Iris pigment epithelial cell (primary cell): ENCODE results near the gene CXCL16.
A peak's percentile ranks its signal among the peaks of the same experiment; 100 is the strongest.

Source experiments
- DNase-seq: peaks from one replicate; pipeline ENCODE4 v3.0.0-alpha.2; 2011; ENCODE audit warnings: low read depth

CXCL16 gene

GRCh38 chr17:4750606-4751005, 10.9 kb upstream of the CXCL16 start:
- no peak for DNase-seq

GRCh38 chr17:4748686-4749085, 9.0 kb upstream of the CXCL16 start:
- DNase-seq: no peak

DNA sequence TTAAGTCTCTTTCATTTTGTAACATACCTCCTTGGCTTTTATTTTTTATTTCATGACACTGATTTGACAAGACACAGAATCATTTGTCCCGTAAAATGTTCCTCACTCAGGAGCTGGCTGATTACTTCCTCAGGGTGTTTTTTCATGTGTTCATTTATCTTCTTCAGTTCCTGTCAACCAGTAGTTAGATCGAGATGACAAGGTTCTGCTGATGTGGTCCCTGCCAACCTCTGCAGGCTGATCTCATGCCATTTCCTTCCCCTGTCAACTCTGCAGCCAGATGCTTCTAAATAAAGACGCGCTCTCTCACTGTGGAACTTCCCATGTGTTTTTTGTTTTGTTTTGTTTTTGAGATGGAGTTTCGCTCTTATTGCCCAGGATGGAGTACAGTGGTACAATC, 8.1 kb upstream of the CXCL16 start:
- DNase-seq: no peak

DNA sequence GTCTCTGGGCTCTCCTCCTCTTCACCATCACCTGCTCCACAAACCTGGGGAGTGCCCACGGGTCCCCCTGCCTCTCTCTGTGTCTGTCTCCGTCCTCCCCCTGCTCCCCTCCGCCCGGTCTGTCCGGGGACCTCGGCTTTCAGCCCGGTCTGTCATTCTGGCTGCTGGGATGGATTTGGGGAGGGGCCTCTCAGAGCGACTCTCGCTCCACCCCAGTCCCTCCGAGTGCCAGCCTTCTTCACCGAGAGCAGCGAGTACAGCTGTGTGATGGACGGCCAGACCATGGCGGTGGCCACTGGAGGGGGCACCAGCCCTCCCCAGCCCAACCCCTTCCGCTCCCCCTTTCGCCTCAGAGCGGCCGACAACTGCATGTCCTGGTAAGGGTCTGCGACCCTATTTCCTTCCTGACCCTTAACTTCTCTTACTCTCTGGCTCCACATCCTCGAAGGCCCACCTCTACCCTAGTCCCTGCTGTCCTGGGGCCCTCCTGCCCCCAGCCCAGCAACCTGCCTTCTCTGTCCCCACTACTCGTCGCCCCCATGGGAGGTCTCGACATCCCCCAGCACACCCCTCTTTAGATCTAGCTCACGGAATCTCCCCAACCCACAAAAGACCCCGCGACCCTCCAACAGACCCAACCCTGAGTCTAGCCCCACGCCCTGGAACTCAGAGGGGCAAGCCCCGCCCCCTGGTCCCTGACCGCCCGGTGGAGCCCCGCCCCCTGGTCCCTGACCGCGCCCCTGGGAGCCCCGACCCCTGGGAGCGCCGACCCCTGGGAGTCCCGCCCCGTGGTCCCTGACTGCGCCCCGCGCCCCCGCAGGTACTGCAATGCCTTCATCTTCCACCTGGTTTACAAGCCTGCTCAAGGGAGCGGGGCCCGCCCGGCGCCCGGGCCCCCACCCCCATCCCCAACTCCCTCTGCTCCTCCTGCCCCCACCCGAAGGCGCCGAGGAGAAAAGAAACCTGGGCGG, 5.6 kb upstream of the CXCL16 start:
- no peak for DNase-seq

GRCh38 chr17:4743898-4744297, 4.2 kb upstream of the CXCL16 start:
- no peak for DNase-seq

DNA sequence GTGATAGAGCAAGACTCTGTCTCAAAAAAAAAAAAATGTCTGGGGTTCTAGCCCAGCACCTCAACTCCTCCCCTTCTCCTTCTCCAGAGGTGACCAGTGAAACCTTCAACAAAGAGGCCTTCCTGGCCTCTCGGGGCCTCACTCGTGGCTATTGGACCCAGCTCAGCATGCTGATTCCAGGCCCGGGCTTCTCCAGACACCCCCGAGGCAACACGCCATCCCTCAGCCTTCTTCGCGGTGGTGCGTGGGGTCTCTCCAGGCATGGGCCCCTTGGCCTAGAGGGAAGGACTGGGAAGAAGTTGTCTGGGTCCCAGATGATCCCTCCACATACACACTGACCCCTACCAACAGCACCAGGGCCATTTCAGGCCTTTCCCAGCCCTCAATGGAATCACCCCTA, 3.5 kb upstream of the CXCL16 start:
- no peak for DNase-seq

GRCh38 chr17:4742629-4743028, 2.9 kb upstream of the CXCL16 start:
- DNase-seq: no peak

DNA sequence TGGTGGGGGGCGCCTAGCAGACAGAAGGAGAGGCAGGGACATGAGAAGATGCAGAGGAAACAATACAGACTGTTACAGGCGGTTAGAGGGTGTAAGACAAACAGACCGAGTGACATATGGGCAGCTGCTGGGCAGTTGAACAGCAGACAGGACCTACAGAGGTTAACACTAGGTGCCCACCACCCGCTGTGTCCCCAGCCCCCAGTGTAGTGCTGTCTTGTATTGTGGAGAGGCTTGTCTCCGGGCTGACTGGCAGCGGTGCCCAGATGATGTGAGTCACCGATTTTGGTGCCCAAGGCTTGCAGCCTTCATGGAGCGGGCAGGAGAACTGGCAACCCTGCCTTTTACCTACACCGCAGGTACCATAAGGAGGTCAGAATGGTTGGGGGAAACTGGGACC, 2.4 kb upstream of the CXCL16 start:
- DNase-seq: no peak

DNA sequence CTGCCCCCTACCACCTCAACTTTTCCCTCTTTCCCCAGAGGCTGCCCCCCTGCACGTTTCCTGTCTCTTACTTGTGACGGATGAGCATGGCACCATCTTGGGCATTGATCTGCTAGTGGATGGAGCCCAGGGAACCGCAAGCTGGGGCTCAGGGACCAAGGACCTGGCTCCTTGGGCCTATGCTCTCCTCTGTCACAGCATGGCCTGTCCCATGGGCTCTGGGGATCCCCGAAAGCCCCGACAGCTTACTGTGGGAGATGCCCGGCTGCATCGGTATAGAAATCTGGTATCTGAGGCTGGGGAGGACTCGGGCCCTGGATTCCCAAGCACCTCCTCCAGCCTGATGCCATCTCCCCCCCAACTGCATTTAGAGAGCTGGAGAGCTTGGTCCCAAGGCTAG, 1.8 kb upstream of the CXCL16 start:
- no peak for DNase-seq

DNA sequence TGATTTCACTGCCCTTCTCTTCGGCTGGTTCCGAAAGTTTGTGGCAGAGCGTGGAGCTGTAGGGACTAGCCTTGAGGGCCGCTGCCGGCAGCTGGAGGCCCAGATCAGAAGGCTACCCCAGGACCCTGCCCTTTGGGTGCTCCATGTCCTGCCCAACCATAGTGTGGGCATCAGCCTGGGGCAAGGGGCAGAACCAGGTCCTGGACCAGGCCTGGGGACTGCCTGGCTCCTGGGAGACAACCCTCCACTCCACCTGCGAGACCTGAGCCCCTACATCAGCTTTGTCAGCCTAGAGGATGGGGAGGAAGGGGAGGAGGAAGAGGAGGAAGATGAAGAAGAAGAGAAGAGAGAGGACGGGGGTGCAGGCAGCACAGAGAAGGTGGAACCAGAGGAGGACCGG, 856 bp upstream of the CXCL16 start:
- no peak for DNase-seq

GRCh38 chr17:4740025-4740351, 260 bp upstream of the CXCL16 start:
- no peak for DNase-seq

GRCh38 chr17:4738136-4739121, 1.3 kb downstream of the CXCL16 start:
- no peak for DNase-seq

GRCh38 chr17:4735876-4736651, 3.7 kb downstream of the CXCL16 start:
- DNase-seq: peak; percentile 16

DNA sequence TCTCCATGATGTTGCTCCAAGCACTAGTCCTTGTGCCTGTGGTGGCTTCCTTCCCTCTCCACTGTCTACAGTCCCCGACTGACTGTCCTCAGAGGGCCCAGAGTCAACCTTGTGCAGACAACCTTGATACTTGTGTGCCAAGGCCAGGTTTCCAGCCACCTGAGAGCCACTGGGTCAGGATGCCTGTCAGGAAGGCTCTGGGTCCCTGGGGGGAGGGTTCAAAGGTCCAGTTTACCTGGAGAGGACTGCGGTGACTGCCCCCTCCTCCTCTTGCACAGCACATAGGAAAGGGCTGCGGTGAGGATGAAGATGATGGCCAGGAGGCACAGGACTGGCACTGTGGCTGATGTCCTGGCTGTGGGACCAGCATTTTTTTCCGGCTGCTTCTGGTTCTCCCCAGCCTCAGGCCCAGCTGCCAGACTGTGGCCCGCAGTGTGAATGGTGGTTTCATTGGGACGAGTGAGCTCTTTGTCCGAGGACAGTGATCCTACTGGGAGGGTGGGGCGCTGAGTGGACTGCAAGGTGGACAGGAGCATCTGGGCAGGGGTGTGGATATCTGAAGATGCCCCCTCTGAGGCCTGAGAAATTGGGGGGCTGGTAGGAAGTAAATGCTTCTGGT, 4.8 kb downstream of the CXCL16 start:
- DNase-seq: no peak

GRCh38 chr17:4733073-4733531, 6.6 kb downstream of the CXCL16 start:
- no peak for DNase-seq

- no peak for DNase-seq
Measured at GRCh38 chr17:4728124-4728523, 11.6 kb downstream of the CXCL16 start.

GRCh38 chr17:4725646-4726310, 13.9 kb downstream of the CXCL16 start:
- no peak for DNase-seq

- no peak for DNase-seq
Measured at GRCh38 chr17:4724650-4725049, 15.1 kb downstream of the CXCL16 start.

DNA sequence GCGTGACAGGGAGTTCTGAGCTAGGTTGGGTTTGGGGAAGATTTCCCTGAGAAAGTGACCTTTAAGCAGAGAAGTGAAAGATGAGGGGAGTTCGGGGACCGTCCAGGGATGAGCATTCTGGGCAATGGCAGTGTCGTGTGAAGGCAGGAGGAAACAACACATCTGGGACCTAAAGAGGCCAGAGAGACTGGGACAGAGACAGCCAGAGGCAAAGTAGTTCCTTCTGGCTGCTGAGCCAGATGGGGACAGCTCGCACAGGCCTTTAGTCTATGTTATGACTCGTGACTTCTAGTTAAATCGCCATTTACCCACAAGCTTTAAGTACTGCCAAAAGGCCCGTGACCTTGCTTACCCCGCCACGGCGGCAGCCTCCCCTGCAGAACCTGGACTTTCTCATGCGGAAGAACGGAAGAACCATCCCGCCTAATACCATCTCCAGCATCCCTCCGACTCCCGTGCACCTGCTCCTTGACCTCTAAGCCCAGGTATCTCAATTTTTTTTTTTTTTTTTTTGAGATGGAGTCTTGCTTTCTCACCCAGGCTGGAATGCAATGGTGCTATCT, 17.0 kb downstream of the CXCL16 start:
- DNase-seq: no peak
